WTC11 (cell line): ENCODE results near the gene LAMA2. TPM values are rescaled to one million over a fixed set of nuclear protein-coding genes. Genes with fewer than 3 reads are reported as not detected.
"Not testable (repeated sequence)": the region's sequence is repeated elsewhere in the genome, so short reads cannot be mapped to it uniquely, and the experiment has no call there.

ENCODE experiments used
- ATAC-seq: fragments of 200-7000 bp; cut with Tn5 transposase; 2 replicates; pipeline ENCODE4 v1.10.0; 2021; ENCODE audit warnings: mild to moderate bottlenecking, moderate library complexity
- CTCF ChIA-PET: fragments of 300-600 bp; sonication (Branson Sonifier 250); formaldehyde crosslinking; loops from one replicate; lab custom pipeline; 2021; ENCODE audit warnings: antibody characterized with exemption; lab: Charles Lee
- POLR2A ChIA-PET: fragments of 350-600 bp; sonication (Branson Sonifier 250); formaldehyde crosslinking; loops from one replicate; lab custom pipeline; 2021; ENCODE audit warnings: antibody characterized with exemption; lab: Charles Lee
- DNase-seq: peaks from one replicate; pipeline ENCODE4 v3.0.0; 2021; ENCODE audit warnings: low spot score
- H3K27ac Mint-ChIP-seq: 2 replicates; pipeline ENCODE4 v1.8.0; 2021; ENCODE audit warnings: mixed read lengths
- H3K27me3 Mint-ChIP-seq: 2 replicates; pipeline ENCODE4 v1.8.0; 2021; ENCODE audit warnings: low read depth, mild to moderate bottlenecking, moderate library complexity, mixed read lengths
- H3K36me3 Mint-ChIP-seq: 2 replicates; pipeline ENCODE4 v1.8.0; 2021; ENCODE audit warnings: mixed read lengths
- H3K4me1 Mint-ChIP-seq: 2 replicates; pipeline ENCODE4 v1.8.0; 2022; ENCODE audit warnings: mixed read lengths
- H3K4me3 Mint-ChIP-seq: 2 replicates; pipeline ENCODE4 v1.8.0; 2021; ENCODE audit warnings: mild to moderate bottlenecking, moderate library complexity, mixed read lengths
- H3K9me3 Mint-ChIP-seq: 2 replicates; pipeline ENCODE4 v1.8.0; 2021; ENCODE audit warnings: mixed read lengths
- AFF4 ChIP-seq: sonication (generic); formaldehyde crosslinking; IDR thresholded peaks from 2 replicates; pipeline ENCODE4 v1.8.1; 2023; ENCODE audit warnings: mild to moderate bottlenecking, missing genetic modification reagents, borderline replicate concordance
- CDX4 ChIP-seq: fragments of 250-450 bp; sonication (Bioruptor Pico); IDR thresholded peaks from 2 replicates; pipeline ENCODE4 v1.9.0; 2021; ENCODE audit warnings: moderate library complexity, mild to moderate bottlenecking, inconsistent platforms, borderline replicate concordance
- ERG ChIP-seq: fragments of 250-450 bp; sonication (Bioruptor Pico); IDR thresholded peaks from 2 replicates; pipeline ENCODE4 v1.8.0; 2021; ENCODE audit warnings: mild to moderate bottlenecking
- GTF2I ChIP-seq: fragments of 250-450 bp; sonication (Bioruptor Pico); conservative IDR thresholded peaks from 2 replicates; pipeline ENCODE4 v1.4.0; 2021; ENCODE audit warnings: mild to moderate bottlenecking
- JUN ChIP-seq: sonication (generic); formaldehyde crosslinking; IDR thresholded peaks from 2 replicates; pipeline ENCODE4 v1.8.0; 2023; ENCODE audit warnings: mild to moderate bottlenecking, missing genetic modification reagents
- MXD4 ChIP-seq: fragments of 250-450 bp; sonication (Bioruptor Pico); IDR thresholded peaks from 2 replicates; pipeline ENCODE4 v1.8.0; 2021; ENCODE audit warnings: mild to moderate bottlenecking, moderate library complexity, borderline replicate concordance
- MYBL2 ChIP-seq: sonication (generic); formaldehyde crosslinking; IDR thresholded peaks from 2 replicates; pipeline ENCODE4 v1.8.1; 2023; ENCODE audit warnings: mild to moderate bottlenecking, moderate library complexity, missing genetic modification reagents
- NFATC4 ChIP-seq: fragments of 250-450 bp; sonication (Bioruptor Pico); IDR thresholded peaks from 2 replicates; pipeline ENCODE4 v1.9.0; 2021; ENCODE audit warnings: mild to moderate bottlenecking
- ZBTB21 ChIP-seq: sonication (generic); formaldehyde crosslinking; IDR thresholded peaks from 2 replicates; pipeline ENCODE4 v1.8.1; 2023; ENCODE audit warnings: mild to moderate bottlenecking, missing genetic modification reagents, borderline replicate concordance
- ZNF219 ChIP-seq: sonication (generic); formaldehyde crosslinking; IDR thresholded peaks from 2 replicates; pipeline ENCODE4 v1.8.0; 2023; ENCODE audit warnings: missing genetic modification reagents, mild to moderate bottlenecking, borderline replicate concordance
- total RNA-seq: library from RNA; stranded (reverse); gene quantifications from 3 replicates; pipeline ENCODE4 v1.2.3, GENCODE V29; 2021
- TF ChIP-seq, protein P1 (sequence below): sonication (generic); formaldehyde crosslinking; IDR thresholded peaks from 2 replicates; pipeline ENCODE4 v1.8.1; 2022; ENCODE audit warnings: missing genetic modification reagents, borderline replicate concordance
- TF ChIP-seq, protein P2 (sequence below): fragments of 250-450 bp; sonication (Bioruptor Pico); IDR thresholded peaks from 2 replicates; pipeline ENCODE4 v1.9.0; 2021; ENCODE audit warnings: mild to moderate bottlenecking
- TF ChIP-seq, protein P3 (sequence below): fragments of 250-450 bp; sonication (Bioruptor Pico); conservative IDR thresholded peaks from 2 replicates; pipeline ENCODE4 v1.9.0; 2021; ENCODE audit warnings: mild to moderate bottlenecking
- TF ChIP-seq, protein P4 (sequence below): sonication (generic); formaldehyde crosslinking; IDR thresholded peaks from 2 replicates; pipeline ENCODE4 v1.8.1; 2023; ENCODE audit warnings: mild to moderate bottlenecking, missing genetic modification reagents

LAMA2 gene
- total RNA-seq, 1 experiment from 2014 or later = 6.6 TPM

- no peak for TF ChIP-seq ERG (CRISPR knock-in tag)
- TF ChIP-seq CDX4 (CRISPR knock-in tag) = no peak
- TF ChIP-seq, protein P1, sequence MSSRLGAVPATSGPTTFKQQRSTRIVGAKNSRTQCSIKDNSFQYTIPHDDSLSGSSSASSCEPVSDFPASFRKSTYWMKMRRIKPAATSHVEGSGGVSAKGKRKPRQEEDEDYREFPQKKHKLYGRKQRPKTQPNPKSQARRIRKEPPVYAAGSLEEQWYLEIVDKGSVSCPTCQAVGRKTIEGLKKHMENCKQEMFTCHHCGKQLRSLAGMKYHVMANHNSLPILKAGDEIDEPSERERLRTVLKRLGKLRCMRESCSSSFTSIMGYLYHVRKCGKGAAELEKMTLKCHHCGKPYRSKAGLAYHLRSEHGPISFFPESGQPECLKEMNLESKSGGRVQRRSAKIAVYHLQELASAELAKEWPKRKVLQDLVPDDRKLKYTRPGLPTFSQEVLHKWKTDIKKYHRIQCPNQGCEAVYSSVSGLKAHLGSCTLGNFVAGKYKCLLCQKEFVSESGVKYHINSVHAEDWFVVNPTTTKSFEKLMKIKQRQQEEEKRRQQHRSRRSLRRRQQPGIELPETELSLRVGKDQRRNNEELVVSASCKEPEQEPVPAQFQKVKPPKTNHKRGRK = no peak
- no peak for TF ChIP-seq GTF2I (CRISPR knock-in tag)
- TF ChIP-seq, all 79 proteins: peak for 0
These were observed 167.1 kb downstream of the LAMA2 start (continued) for GRCh38 chr6:129050086-129050485.

- H3K9me3 Mint-ChIP-seq, H3K4me3 Mint-ChIP-seq, DNase-seq, H3K4me1 Mint-ChIP-seq, H3K27ac Mint-ChIP-seq, H3K36me3 Mint-ChIP-seq, H3K27me3 Mint-ChIP-seq, POLR2A ChIA-PET, CTCF ChIA-PET, ATAC-seq: not testable (repeated sequence)
These were observed 170.2 kb downstream of the LAMA2 start for GRCh38 chr6:129053143-129053542.

DNA sequence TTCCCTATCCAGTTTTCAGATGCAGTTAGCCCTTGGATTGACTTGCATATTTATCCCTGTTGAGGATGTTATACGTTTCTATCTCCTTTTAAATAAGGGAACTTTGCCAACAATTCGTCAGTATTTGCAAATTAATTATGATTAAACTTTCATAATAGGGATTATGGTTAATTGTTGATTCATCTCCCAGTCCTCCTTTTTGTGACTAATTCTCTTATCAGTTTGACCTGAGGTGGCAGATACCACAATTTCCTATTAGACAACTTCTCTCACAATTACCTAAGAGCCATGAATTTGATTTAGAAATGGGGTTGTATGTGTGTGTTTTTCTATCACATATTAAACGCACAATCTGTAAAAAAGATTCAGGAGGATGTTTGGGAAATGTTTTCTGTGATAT lies 172.9 kb downstream of the LAMA2 start:
- Mint-ChIP-seq H3K27ac (no peak overlapping the region), H3K9me3 (no peaks in the 10 kb centered on the region), H3K36me3 (no peaks in the 10 kb centered on the region; the same call in 1 of the 2 replicates), H3K27me3 (no peaks in the 10 kb centered on the region), H3K4me1 (peaks cover 3% of the 10 kb centered on the region), H3K4me3 (no peak overlapping the region)
- ChIA-PET CTCF (no interaction called here), POLR2A (interaction anchor here (0.6 kb wide), 1 partner anchor 51 kb away, joined by 6 read pairs; no protein-coding TSS in a partner anchor)
- DNase-seq (no peak), ATAC-seq (no peak)
- no peak for TF ChIP-seq ZBTB21 (CRISPR knock-in tag)
- TF ChIP-seq JUN = no peak
- TF ChIP-seq, protein P2, sequence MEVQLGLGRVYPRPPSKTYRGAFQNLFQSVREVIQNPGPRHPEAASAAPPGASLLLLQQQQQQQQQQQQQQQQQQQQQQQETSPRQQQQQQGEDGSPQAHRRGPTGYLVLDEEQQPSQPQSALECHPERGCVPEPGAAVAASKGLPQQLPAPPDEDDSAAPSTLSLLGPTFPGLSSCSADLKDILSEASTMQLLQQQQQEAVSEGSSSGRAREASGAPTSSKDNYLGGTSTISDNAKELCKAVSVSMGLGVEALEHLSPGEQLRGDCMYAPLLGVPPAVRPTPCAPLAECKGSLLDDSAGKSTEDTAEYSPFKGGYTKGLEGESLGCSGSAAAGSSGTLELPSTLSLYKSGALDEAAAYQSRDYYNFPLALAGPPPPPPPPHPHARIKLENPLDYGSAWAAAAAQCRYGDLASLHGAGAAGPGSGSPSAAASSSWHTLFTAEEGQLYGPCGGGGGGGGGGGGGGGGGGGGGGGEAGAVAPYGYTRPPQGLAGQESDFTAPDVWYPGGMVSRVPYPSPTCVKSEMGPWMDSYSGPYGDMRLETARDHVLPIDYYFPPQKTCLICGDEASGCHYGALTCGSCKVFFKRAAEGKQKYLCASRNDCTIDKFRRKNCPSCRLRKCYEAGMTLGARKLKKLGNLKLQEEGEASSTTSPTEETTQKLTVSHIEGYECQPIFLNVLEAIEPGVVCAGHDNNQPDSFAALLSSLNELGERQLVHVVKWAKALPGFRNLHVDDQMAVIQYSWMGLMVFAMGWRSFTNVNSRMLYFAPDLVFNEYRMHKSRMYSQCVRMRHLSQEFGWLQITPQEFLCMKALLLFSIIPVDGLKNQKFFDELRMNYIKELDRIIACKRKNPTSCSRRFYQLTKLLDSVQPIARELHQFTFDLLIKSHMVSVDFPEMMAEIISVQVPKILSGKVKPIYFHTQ (CRISPR knock-in tag) = no peak
- TF ChIP-seq NFATC4 (CRISPR knock-in tag) = no peak
- no peak for TF ChIP-seq MYBL2 (CRISPR knock-in tag)
- TF ChIP-seq, protein P3, sequence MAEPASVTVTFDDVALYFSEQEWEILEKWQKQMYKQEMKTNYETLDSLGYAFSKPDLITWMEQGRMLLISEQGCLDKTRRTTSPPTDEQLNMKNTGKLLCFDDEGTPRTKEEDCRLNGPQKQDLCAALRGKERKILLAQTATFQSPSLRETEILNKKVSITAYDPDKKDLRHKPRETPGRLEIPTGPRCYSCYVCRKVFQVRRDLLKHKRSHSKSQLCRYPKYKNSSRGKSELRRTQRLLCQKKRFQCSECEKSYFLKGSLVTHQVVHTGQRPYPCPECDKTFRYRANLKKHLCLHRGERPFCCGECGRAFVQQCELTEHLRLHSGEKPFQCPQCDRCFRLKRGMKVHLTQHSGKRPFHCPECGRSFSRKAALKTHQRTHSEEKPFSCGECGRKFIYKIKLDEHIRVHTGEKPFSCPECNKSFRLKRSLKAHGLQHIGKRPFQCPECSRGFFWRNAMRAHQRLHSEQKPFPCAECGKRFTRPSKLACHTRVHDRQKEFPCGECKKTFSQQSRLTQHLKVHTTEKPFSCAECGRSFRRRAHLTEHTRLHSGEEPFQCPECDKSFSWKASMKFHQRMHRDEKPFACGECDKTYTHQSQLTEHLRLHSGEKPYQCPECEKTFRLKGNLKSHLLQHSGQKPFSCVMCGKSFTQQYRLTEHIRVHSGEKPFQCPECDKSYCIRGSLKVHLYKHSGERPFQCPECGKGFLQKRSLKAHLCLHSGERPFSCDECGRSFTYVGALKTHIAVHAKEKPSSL = no peak
- TF ChIP-seq, protein P1 = no peak
- no peak for TF ChIP-seq ZNF219 (CRISPR knock-in tag)
- TF ChIP-seq AFF4 (CRISPR knock-in tag) = no peak
- no peak for TF ChIP-seq MXD4 (CRISPR knock-in tag)
- TF ChIP-seq, protein P4, sequence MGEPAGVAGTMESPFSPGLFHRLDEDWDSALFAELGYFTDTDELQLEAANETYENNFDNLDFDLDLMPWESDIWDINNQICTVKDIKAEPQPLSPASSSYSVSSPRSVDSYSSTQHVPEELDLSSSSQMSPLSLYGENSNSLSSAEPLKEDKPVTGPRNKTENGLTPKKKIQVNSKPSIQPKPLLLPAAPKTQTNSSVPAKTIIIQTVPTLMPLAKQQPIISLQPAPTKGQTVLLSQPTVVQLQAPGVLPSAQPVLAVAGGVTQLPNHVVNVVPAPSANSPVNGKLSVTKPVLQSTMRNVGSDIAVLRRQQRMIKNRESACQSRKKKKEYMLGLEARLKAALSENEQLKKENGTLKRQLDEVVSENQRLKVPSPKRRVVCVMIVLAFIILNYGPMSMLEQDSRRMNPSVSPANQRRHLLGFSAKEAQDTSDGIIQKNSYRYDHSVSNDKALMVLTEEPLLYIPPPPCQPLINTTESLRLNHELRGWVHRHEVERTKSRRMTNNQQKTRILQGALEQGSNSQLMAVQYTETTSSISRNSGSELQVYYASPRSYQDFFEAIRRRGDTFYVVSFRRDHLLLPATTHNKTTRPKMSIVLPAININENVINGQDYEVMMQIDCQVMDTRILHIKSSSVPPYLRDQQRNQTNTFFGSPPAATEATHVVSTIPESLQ (CRISPR knock-in tag) = no peak
